H7 (cell line): ENCODE data around the gene RREB1. TPM values are rescaled to one million over a fixed set of nuclear protein-coding genes. Genes with fewer than 3 reads are reported as not detected.

Experiments used
- DNase-seq: peaks from one replicate; pipeline ENCODE4 v3.0.0; 2012
- H3K27me3 ChIP-seq: 2 replicates; pipeline ENCODE4 v1.6.0; 2011; ENCODE audit warnings: mild to moderate bottlenecking, low read length; ENCODE audit not compliant: control insufficient read depth, insufficient read depth
- H3K36me3 ChIP-seq: replicated peaks from 2 replicates; pipeline ENCODE4 v1.5.1; 2011; ENCODE audit warnings: low read length; ENCODE audit not compliant: control insufficient read depth, insufficient read depth
- H3K4me3 ChIP-seq: 2 replicates; pipeline ENCODE4 v1.5.1; 2011; ENCODE audit warnings: low read depth, mild to moderate bottlenecking, control low read depth, low read length, moderate library complexity; ENCODE audit not compliant: insufficient read depth
- total RNA-seq: library from RNA; depleted of rRNA; stranded (reverse); fragments of >200 nt; shearing (Covaris generic); gene quantifications from 2 replicates; pipeline ENCODE4 v1.2.3, GENCODE V29; 2014

The RREB1 gene
- total RNA-seq, 1 experiment from 2014 or later = 24.2 TPM

- peaks cover 6% of the 10 kb centered on the region for H3K36me3 ChIP-seq
Measured at GRCh38 chr6:7230327-7230691, 122.5 kb downstream of the RREB1 start.

GRCh38 chr6:7230956-7231713 lies 123.4 kb downstream of the RREB1 start:
- Histone ChIP-seq H3K27me3 (no peaks in the 10 kb centered on the region), H3K4me3 (no peak overlapping the region), H3K36me3 (peaks cover 6% of the 10 kb centered on the region)
- no peak for DNase-seq

More at GRCh38 chr6:7230327-7230691, 122.5 kb downstream of the RREB1 start:
- Histone ChIP-seq H3K4me3 (no peak overlapping the region), H3K27me3 (no peaks in the 10 kb centered on the region)
- DNase-seq = no peak

- DNase-seq = no peak
- H3K27me3 ChIP-seq = no peaks in the 10 kb centered on the region
- peaks cover 3% of the 10 kb centered on the region for H3K36me3 ChIP-seq
- no peak overlapping the region for H3K4me3 ChIP-seq
Measured at GRCh38 chr6:7232351-7232750, 124.6 kb downstream of the RREB1 start.

- no peak for DNase-seq
- no peaks in the 10 kb centered on the region for H3K27me3 ChIP-seq
- no peak overlapping the region for H3K4me3 ChIP-seq
- peaks cover 2% of the 10 kb centered on the region for H3K36me3 ChIP-seq
Measured at GRCh38 chr6:7234547-7234946, 126.8 kb downstream of the RREB1 start.

GRCh38 chr6:7235712-7236305 lies 128.0 kb downstream of the RREB1 start:
- Histone ChIP-seq H3K4me3 (no peak overlapping the region), H3K27me3 (no peaks in the 10 kb centered on the region), H3K36me3 (peaks cover 2% of the 10 kb centered on the region; the same call in 1 of the 2 replicates)
- DNase-seq = no peak

GRCh38 chr6:7236306-7237209 lies 128.8 kb downstream of the RREB1 start:
- Histone ChIP-seq H3K27me3 (no peaks in the 10 kb centered on the region), H3K4me3 (no peak overlapping the region), H3K36me3 (peaks cover 2% of the 10 kb centered on the region; the same call in 1 of the 2 replicates)
- DNase-seq = no peak

GRCh38 chr6:7237653-7238188 lies 130.0 kb downstream of the RREB1 start:
- Histone ChIP-seq H3K4me3 (no peak overlapping the region), H3K27me3 (no peaks in the 10 kb centered on the region), H3K36me3 (peaks cover 2% of the 10 kb centered on the region; the same call in 1 of the 2 replicates)
- DNase-seq = no peak

GRCh38 chr6:7238526-7238899 lies 130.8 kb downstream of the RREB1 start:
- Histone ChIP-seq H3K27me3 (no peaks in the 10 kb centered on the region), H3K36me3 (peaks cover 2% of the 10 kb centered on the region; the same call in 1 of the 2 replicates), H3K4me3 (no peak overlapping the region)
- no peak for DNase-seq

GRCh38 chr6:7238900-7239589 lies 131.3 kb downstream of the RREB1 start:
- H3K27me3 ChIP-seq = no peaks in the 10 kb centered on the region
- H3K36me3 ChIP-seq = peaks cover 2% of the 10 kb centered on the region; the same call in 1 of the 2 replicates
- peak; percentile 83 for DNase-seq
- no peak overlapping the region for H3K4me3 ChIP-seq

GRCh38 chr6:7239590-7239948 lies 131.8 kb downstream of the RREB1 start:
- no peak for DNase-seq
- Histone ChIP-seq H3K4me3 (no peak overlapping the region), H3K36me3 (peaks cover 2% of the 10 kb centered on the region; the same call in 1 of the 2 replicates), H3K27me3 (no peaks in the 10 kb centered on the region)

GRCh38 chr6:7240351-7240750 lies 132.6 kb downstream of the RREB1 start:
- DNase-seq = no peak
- H3K36me3 ChIP-seq = peaks cover 2% of the 10 kb centered on the region; the same call in 1 of the 2 replicates
- H3K27me3 ChIP-seq = no peaks in the 10 kb centered on the region
- no peak overlapping the region for H3K4me3 ChIP-seq

GRCh38 chr6:7241160-7241559 lies 133.4 kb downstream of the RREB1 start:
- H3K27me3 ChIP-seq = no peaks in the 10 kb centered on the region
- DNase-seq = no peak
- no peak overlapping the region for H3K4me3 ChIP-seq
- peaks cover 2% of the 10 kb centered on the region; the same call in 1 of the 2 replicates for H3K36me3 ChIP-seq

- no peak for DNase-seq
- no peaks in the 10 kb centered on the region for H3K27me3 ChIP-seq
- H3K36me3 ChIP-seq = peaks cover 2% of the 10 kb centered on the region; the same call in 1 of the 2 replicates
- H3K4me3 ChIP-seq = no peak overlapping the region
Measured at GRCh38 chr6:7241709-7242645, 134.2 kb downstream of the RREB1 start.
